ENCODE data around the gene CD93. TPM values are rescaled to one million over a fixed set of nuclear protein-coding genes. Genes with fewer than 3 reads are reported as not detected.

CD93 gene
- total RNA-seq, 4 donors from 2014 or later: 24.5 to 80.7 (median 66.0) TPM

- peaks cover 3 to 13% (median 4%) of the 10 kb centered on the region in 4 donors for H3K4me1 ChIP-seq
- no peaks in the 10 kb centered on the region for H3K36me3 ChIP-seq
- no peak overlapping the region for H3K27ac ChIP-seq (replicated peaks in 1 of 4)
- intact Hi-C loops (cut with DNase I): no loop called here
- H3K9me3 ChIP-seq: no peaks in the 10 kb centered on the region
- WGBS: 48% methylated on average over 11 of the region's 11 CpGs
- H3K27me3 ChIP-seq: no peaks in the 10 kb centered on the region
- no peak for DNase-seq (ENCODE audit: extremely low spot score)
- no peak for TF ChIP-seq POLR2A (IDR thresholded peaks at IDR 0.05; ENCODE audit: low read depth)
- no peak for TF ChIP-seq POLR2AphosphoS5 (IDR thresholded peaks at IDR 0.05)
- TF ChIP-seq, protein P1, sequence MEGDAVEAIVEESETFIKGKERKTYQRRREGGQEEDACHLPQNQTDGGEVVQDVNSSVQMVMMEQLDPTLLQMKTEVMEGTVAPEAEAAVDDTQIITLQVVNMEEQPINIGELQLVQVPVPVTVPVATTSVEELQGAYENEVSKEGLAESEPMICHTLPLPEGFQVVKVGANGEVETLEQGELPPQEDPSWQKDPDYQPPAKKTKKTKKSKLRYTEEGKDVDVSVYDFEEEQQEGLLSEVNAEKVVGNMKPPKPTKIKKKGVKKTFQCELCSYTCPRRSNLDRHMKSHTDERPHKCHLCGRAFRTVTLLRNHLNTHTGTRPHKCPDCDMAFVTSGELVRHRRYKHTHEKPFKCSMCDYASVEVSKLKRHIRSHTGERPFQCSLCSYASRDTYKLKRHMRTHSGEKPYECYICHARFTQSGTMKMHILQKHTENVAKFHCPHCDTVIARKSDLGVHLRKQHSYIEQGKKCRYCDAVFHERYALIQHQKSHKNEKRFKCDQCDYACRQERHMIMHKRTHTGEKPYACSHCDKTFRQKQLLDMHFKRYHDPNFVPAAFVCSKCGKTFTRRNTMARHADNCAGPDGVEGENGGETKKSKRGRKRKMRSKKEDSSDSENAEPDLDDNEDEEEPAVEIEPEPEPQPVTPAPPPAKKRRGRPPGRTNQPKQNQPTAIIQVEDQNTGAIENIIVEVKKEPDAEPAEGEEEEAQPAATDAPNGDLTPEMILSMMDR (IDR thresholded peaks at IDR 0.05): no peak
- no peak for TF ChIP-seq EP300 (IDR thresholded peaks at IDR 0.05)
- H3K4me3 ChIP-seq: no peak overlapping the region
Measured at GRCh38 chr20:23072892-23073586, 13.1 kb downstream of the CD93 start.

GRCh38 chr20:23071996-23072395 is 14.1 kb downstream of the CD93 start:
- Histone ChIP-seq H3K4me1 (peaks cover 0 to 9% (median 0%) of the 10 kb centered on the region in 4 donors), H3K4me3 (no peak overlapping the region), H3K27ac (replicated peaks in 1 of 4) (no peak overlapping the region), H3K9me3 (no peaks in the 10 kb centered on the region), H3K36me3 (no peaks in the 10 kb centered on the region), H3K27me3 (peaks cover 0 to 5% (median 0%) of the 10 kb centered on the region in 4 donors)
- 65% methylated on average over 4 of the region's 4 CpGs for WGBS
- intact Hi-C loops (cut with DNase I): no loop called here
- no peak for DNase-seq (ENCODE audit: extremely low spot score)
- TF ChIP-seq, protein P1 (IDR thresholded peaks at IDR 0.05): no peak
- TF ChIP-seq EP300 (IDR thresholded peaks at IDR 0.05) (no peak), POLR2A (IDR thresholded peaks at IDR 0.05; ENCODE audit: low read depth) (no peak), POLR2AphosphoS5 (IDR thresholded peaks at IDR 0.05) (no peak)

- peaks cover 0 to 5% (median 0%) of the 10 kb centered on the region in 4 donors for H3K27me3 ChIP-seq
- no peaks in the 10 kb centered on the region for H3K9me3 ChIP-seq
- no peaks in the 10 kb centered on the region for H3K36me3 ChIP-seq
- no peak for TF ChIP-seq POLR2A (IDR thresholded peaks at IDR 0.05; ENCODE audit: low read depth)
- TF ChIP-seq POLR2AphosphoS5 (IDR thresholded peaks at IDR 0.05): no peak
- TF ChIP-seq, protein P1 (IDR thresholded peaks at IDR 0.05): no peak
- TF ChIP-seq EP300 (IDR thresholded peaks at IDR 0.05): no peak
- intact Hi-C loops (cut with DNase I): no loop called here
- no peak overlapping the region for H3K27ac ChIP-seq (replicated peaks in 1 of 4)
- peaks cover 0 to 9% (median 0%) of the 10 kb centered on the region in 4 donors for H3K4me1 ChIP-seq
- DNase-seq (ENCODE audit: extremely low spot score): no peak
- 73% methylated on average over 3 of the region's 3 CpGs for WGBS
- no peak overlapping the region for H3K4me3 ChIP-seq
Measured at GRCh38 chr20:23071398-23071797, 14.7 kb downstream of the CD93 start.

DNA sequence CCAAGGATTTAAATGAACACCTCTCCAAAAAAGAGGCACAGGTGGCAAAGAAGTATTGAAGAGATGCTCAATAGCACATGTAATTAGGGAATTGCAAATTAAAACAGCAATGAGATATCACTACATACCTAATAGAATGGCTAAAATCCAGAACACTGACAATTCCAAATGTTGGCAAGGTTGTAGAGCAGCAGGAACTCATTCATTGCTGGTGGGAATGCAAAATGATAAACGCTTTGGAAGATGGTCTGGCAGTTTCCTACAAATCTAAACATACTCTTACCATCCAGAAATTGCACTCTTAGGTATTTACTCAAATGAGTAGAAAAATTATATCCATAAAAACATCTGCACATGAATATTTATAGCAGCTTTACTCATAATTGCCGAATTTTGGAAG is 17.0 kb downstream of the CD93 start:
- no peak overlapping the region for H3K4me3 ChIP-seq
- H3K36me3 ChIP-seq: no peaks in the 10 kb centered on the region
- peaks cover 0 to 5% (median 0%) of the 10 kb centered on the region in 4 donors for H3K27me3 ChIP-seq
- H3K9me3 ChIP-seq: no peaks in the 10 kb centered on the region
- WGBS: 69% methylated on average over 2 of the region's 2 CpGs
- peaks cover 0 to 9% (median 0%) of the 10 kb centered on the region in 4 donors for H3K4me1 ChIP-seq
- no peak overlapping the region for H3K27ac ChIP-seq (replicated peaks in 1 of 4)
- no peak for DNase-seq (ENCODE audit: extremely low spot score)
- TF ChIP-seq POLR2AphosphoS5 (IDR thresholded peaks at IDR 0.05) (no peak), EP300 (IDR thresholded peaks at IDR 0.05) (no peak), POLR2A (IDR thresholded peaks at IDR 0.05; ENCODE audit: low read depth) (no peak)
- TF ChIP-seq, protein P1 (IDR thresholded peaks at IDR 0.05): no peak
- intact Hi-C loops (cut with DNase I): no loop called here

All from esophagus muscularis mucosa (tissue), 4 donors.